Measurements from ENCODE around the gene MGST3.

DNA sequence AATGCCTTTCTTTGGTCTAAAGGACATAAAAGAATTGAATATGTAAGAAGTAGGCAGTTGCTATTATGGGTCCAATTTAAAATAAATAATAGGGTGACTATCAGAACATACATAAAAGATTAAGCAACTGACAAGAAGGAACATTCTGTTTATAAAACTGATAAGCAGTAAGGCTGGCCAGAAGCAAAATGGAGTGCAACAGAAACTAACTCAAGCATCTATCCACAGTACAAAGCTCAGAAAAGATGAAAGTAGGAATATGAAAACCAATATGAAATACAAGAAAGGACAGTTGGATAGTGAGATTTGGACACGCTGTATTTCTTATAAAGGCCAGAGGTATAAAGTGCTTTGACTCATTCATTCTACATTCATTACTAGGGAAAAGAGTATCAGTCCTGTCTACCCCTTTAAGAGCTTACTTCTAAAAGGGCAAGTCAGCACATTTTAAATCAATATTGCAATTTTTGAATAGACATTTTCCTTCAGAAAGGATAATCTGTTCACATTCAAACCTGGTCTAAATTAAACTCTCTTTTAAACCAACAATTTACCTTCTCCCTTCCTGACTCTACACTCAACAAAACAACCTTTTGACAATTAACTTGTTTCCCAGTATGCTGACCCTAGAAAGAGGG, 52.9 kb downstream of the MGST3 start:
- no peak for TF ChIP-seq EP300 (IDR thresholded peaks at IDR 0.05)
- TF ChIP-seq, protein P1, sequence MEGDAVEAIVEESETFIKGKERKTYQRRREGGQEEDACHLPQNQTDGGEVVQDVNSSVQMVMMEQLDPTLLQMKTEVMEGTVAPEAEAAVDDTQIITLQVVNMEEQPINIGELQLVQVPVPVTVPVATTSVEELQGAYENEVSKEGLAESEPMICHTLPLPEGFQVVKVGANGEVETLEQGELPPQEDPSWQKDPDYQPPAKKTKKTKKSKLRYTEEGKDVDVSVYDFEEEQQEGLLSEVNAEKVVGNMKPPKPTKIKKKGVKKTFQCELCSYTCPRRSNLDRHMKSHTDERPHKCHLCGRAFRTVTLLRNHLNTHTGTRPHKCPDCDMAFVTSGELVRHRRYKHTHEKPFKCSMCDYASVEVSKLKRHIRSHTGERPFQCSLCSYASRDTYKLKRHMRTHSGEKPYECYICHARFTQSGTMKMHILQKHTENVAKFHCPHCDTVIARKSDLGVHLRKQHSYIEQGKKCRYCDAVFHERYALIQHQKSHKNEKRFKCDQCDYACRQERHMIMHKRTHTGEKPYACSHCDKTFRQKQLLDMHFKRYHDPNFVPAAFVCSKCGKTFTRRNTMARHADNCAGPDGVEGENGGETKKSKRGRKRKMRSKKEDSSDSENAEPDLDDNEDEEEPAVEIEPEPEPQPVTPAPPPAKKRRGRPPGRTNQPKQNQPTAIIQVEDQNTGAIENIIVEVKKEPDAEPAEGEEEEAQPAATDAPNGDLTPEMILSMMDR (IDR thresholded peaks at IDR 0.05): no peak
- no peak for TF ChIP-seq POLR2A (IDR thresholded peaks at IDR 0.05)
